Liver (tissue), 3 donors: Measurements from ENCODE around the gene CRYBG1.

Source experiments
- ATF3 ChIP-seq: IDR thresholded peaks from 2 replicates; pipeline ENCODE4 v1.6.1; 2016; ENCODE audit warnings: antibody characterized with exemption
- CTCF ChIP-seq: fragments of 150-350 bp; IDR thresholded peaks from 2 replicates; pipeline ENCODE4 v1.5.1; 2017; ENCODE audit warnings: improper control_type of control experiment, low read depth, low read length; ENCODE audit not compliant: missing input control
- FOXA1 ChIP-seq: IDR thresholded peaks from 2 replicates; pipeline ENCODE4 v1.6.1; 2016; ENCODE audit warnings: antibody characterized with exemption
- GABPA ChIP-seq, 2 donors: IDR thresholded peaks in 1 of 2; conservative IDR thresholded peaks in 1 of 2; 2 replicates each; pipeline ENCODE4 v1.6.1; 2016; ENCODE audit warnings: antibody characterized with exemption in 2 of 2, mild to moderate bottlenecking in 1 of 2, moderate library complexity in 1 of 2
- HNF4G ChIP-seq: IDR thresholded peaks from 2 replicates; pipeline ENCODE4 v1.6.1; 2016; ENCODE audit warnings: antibody characterized with exemption
- JUND ChIP-seq, 2 donors: IDR thresholded peaks; 2 replicates each; pipeline ENCODE4 v1.6.1; 2016; ENCODE audit warnings: antibody characterized with exemption in 2 of 2
- NR2F2 ChIP-seq: IDR thresholded peaks from 2 replicates; pipeline ENCODE4 v1.6.1; 2016; ENCODE audit warnings: antibody characterized with exemption
- TAF1 ChIP-seq: conservative IDR thresholded peaks from 2 replicates; pipeline ENCODE4 v1.6.1; 2016; ENCODE audit warnings: antibody characterized with exemption, mild to moderate bottlenecking
- ZBTB33 ChIP-seq: IDR thresholded peaks from 2 replicates; pipeline ENCODE4 v1.6.1; 2016; ENCODE audit warnings: antibody characterized with exemption
- donor health status: healthy.
- donor health status: healthy.

GRCh38 chr6:106534564-106534982, 174.1 kb downstream of the CRYBG1 start:
- TF ChIP-seq JUND (IDR thresholded peaks at IDR 0.05) (no peak), CTCF (no peak), NR2F2 (no peak), HNF4G (no peak), ATF3 (no peak), GABPA (IDR thresholded peaks at IDR 0.05 in 1 of 2, conservative IDR thresholded peaks at IDR 0.05 in 1 of 2) (no peak), ZBTB33 (no peak), TAF1 (no peak), FOXA1 (no peak)
